Measurements from ENCODE around the gene OSBPL2. TPM values are rescaled to one million over a fixed set of nuclear protein-coding genes. Genes with fewer than 3 reads are reported as not detected.

OSBPL2 gene
- total RNA-seq, 2 experiments from 2014 or later: 27.1 TPM

DNA sequence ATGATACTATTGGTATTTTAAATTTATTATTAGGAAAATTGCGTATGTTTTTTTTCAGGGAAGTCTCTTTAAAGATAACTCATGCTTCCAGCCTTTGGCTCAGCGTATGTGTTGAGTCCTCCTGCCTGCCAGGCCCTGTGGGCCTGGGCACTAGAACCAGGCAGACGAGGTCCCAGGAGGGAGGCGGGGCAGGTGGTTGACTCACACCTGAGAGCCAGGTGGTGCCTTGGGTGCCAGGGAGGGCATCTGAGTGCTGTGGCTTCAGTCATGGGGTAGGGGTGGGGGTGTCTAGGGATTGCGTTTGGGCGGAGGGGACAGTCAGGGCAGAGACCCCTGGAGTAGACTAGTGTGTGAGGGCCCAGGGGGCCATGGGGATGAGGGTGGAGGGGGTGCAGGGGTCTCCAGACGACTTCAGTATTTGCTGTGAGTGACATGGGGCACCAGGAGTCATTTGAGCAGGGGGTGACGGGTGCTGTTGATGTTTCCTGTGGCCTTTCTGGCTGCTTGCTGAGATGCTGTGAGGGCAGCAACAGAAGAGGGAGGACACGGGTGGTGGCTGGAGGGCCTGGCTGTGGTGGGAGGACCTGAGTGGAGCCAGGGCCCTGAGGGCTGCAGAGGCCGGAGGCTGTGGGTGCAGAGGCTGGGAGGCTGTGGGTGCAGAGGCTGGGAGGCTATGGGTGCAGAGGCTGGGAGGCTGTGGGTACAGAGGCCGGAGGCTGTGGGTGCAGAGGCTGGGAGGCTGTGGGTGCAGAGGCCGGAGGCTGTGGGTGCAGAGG lies 49.6 kb downstream of the OSBPL2 start:
- Mint-ChIP-seq H3K36me3 (no peaks in the 10 kb centered on the region), H3K9me3 (ENCODE audit: low read depth) (no peaks in the 10 kb centered on the region), H3K27me3 (no peaks in the 10 kb centered on the region), H3K4me1 (peaks cover 5% of the 10 kb centered on the region), H3K4me3 (no peak overlapping the region), H3K27ac (no peak overlapping the region)
- ATAC-seq: no peak
- no peak for DNase-seq
- CTCF ChIA-PET: no interaction called here

- Mint-ChIP-seq H3K27ac (no peak overlapping the region), H3K4me3 (no peak overlapping the region), H3K4me1 (peaks cover 5% of the 10 kb centered on the region), H3K36me3 (no peaks in the 10 kb centered on the region), H3K27me3 (no peaks in the 10 kb centered on the region), H3K9me3 (ENCODE audit: low read depth) (no peaks in the 10 kb centered on the region)
- ATAC-seq: no peak
- CTCF ChIA-PET: no interaction called here
- no peak for DNase-seq
These were observed 50.3 kb downstream of the OSBPL2 start for GRCh38 chr20:62288535-62289105.

GRCh38 chr20:62289131-62289530 lies 50.8 kb downstream of the OSBPL2 start:
- Mint-ChIP-seq H3K36me3 (no peaks in the 10 kb centered on the region), H3K4me1 (peaks cover 5% of the 10 kb centered on the region), H3K4me3 (no peak overlapping the region), H3K27ac (no peak overlapping the region), H3K9me3 (ENCODE audit: low read depth) (no peaks in the 10 kb centered on the region), H3K27me3 (no peaks in the 10 kb centered on the region)
- CTCF ChIA-PET: no interaction called here
- ATAC-seq: no peak
- no peak for DNase-seq

DNA sequence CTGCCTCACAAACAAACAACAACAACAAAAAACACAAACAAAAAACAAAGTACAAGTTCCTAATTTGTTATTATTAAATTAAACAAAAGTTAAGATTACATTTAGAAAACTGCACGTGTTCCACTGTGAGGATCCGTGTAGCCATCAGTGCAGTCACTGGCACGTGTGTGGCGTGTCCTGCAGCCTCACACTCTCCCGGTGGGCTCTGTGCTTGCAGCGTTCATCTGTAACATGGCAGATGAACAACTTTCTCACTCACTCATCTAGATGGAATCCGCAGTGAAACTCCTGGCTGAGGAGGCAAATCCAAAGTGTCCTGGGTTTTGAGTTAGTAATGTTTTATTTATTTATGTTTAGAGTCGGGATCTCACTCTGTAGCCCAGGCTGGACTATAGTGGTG lies 51.6 kb downstream of the OSBPL2 start:
- Mint-ChIP-seq H3K4me1 (peaks cover 5% of the 10 kb centered on the region), H3K4me3 (no peak overlapping the region), H3K27ac (no peak overlapping the region), H3K36me3 (no peaks in the 10 kb centered on the region), H3K9me3 (ENCODE audit: low read depth) (no peaks in the 10 kb centered on the region), H3K27me3 (no peaks in the 10 kb centered on the region)
- DNase-seq: no peak
- ATAC-seq: no peak
- CTCF ChIA-PET: no interaction called here

- Mint-ChIP-seq H3K36me3 (no peaks in the 10 kb centered on the region), H3K4me3 (no peak overlapping the region), H3K9me3 (ENCODE audit: low read depth) (no peaks in the 10 kb centered on the region), H3K27me3 (no peaks in the 10 kb centered on the region), H3K27ac (no peak overlapping the region), H3K4me1 (peaks cover 5% of the 10 kb centered on the region)
- no peak for DNase-seq
- ATAC-seq: no peak
- CTCF ChIA-PET: interaction anchor here (1.5 kb wide), 1 partner anchor 11 kb away, joined by 3 read pairs; the partner anchor contains the start of gene ADRM1
These were observed 53.1 kb downstream of the OSBPL2 start for GRCh38 chr20:62291251-62292066.

DNA sequence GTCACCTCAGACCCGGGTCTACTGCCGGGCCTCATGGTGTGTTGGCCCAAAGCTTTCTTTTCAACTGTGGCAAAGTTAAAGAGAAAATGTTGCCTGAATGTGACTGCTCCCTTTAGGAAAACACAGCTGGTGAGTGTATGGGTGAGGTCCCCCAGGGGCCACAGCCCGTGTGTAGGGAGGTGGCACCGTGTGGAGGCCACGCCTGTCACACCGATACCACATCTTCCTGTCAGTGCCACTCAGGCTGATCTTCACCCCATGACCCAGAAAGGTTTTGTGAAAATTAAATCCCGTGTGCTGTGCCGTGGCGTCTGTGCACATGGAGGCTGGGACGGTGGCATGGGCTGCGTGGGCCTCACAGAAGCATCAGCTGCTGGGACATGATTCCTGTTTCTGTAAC lies 53.8 kb downstream of the OSBPL2 start:
- H3K36me3 Mint-ChIP-seq: no peaks in the 10 kb centered on the region
- CTCF ChIA-PET: interaction anchor here (1.5 kb wide), 1 partner anchor 10 kb away, joined by 3 read pairs; the partner anchor contains the start of gene ADRM1
- ATAC-seq: peak; percentile 27
- H3K27me3 Mint-ChIP-seq: no peaks in the 10 kb centered on the region
- H3K4me3 Mint-ChIP-seq: no peak overlapping the region
- peaks cover 5% of the 10 kb centered on the region for H3K4me1 Mint-ChIP-seq
- no peaks in the 10 kb centered on the region for H3K9me3 Mint-ChIP-seq (ENCODE audit: low read depth)
- no peak overlapping the region for H3K27ac Mint-ChIP-seq
- no peak for DNase-seq

GRCh38 chr20:62293111-62293784 lies 54.9 kb downstream of the OSBPL2 start:
- Mint-ChIP-seq H3K27ac (no peak overlapping the region), H3K36me3 (no peaks in the 10 kb centered on the region), H3K9me3 (ENCODE audit: low read depth) (no peaks in the 10 kb centered on the region), H3K4me3 (no peak overlapping the region), H3K27me3 (no peaks in the 10 kb centered on the region), H3K4me1 (peaks cover 5% of the 10 kb centered on the region)
- DNase-seq (no peak), ATAC-seq (no peak)
- CTCF ChIA-PET: no interaction called here

GRCh38 chr20:62293946-62294345 lies 55.6 kb downstream of the OSBPL2 start:
- CTCF ChIA-PET: no interaction called here
- Mint-ChIP-seq H3K27me3 (no peaks in the 10 kb centered on the region), H3K9me3 (ENCODE audit: low read depth) (no peaks in the 10 kb centered on the region), H3K4me3 (no peak overlapping the region), H3K27ac (no peak overlapping the region), H3K4me1 (peaks cover 5% of the 10 kb centered on the region), H3K36me3 (no peaks in the 10 kb centered on the region)
- no peak for ATAC-seq
- no peak for DNase-seq

- Mint-ChIP-seq H3K27ac (no peak overlapping the region), H3K36me3 (no peaks in the 10 kb centered on the region), H3K9me3 (ENCODE audit: low read depth) (no peaks in the 10 kb centered on the region), H3K27me3 (no peaks in the 10 kb centered on the region), H3K4me1 (peaks cover 5% of the 10 kb centered on the region), H3K4me3 (no peak overlapping the region)
- CTCF ChIA-PET: interaction anchor here (0.7 kb wide), 1 partner anchor 31 kb away, joined by 3 read pairs; no protein-coding TSS in a partner anchor
- no peak for DNase-seq
- ATAC-seq: no peak
These were observed 56.2 kb downstream of the OSBPL2 start for GRCh38 chr20:62294516-62294915.

DNA sequence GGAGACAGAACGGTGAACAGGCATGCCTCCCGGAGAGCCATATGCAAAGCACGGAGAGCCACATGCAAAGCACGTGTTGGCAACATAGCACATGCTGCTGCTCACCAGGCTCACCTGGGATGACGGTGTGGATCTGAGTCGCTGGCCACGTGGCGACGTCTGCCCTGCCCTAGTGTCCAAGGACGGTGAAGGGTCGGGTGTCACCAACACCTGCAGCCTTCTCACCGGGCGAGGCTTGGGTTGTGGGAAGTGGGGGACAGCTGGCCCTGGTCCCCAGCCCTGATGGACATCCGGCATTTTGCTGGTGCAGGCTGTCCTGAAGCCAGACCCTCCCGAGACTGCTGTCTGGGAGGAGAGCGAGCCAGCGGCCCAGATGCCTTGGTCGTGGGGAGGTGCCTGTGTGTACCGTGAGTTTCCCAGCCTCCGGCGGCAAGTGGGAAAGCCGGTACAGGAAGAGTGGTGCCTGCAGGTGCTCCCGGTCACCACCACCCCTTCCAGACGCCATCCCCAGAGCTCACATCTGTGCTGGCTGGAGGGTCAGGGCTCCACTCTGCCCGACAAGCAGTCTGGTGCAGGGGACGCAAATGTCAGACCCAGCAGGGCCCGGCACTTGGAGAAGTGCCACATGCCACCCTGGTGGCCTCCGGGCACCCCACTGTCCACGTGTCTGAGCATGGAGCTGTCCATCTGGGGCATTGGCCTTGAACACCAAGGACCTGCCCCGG lies 58.6 kb downstream of the OSBPL2 start:
- no peaks in the 10 kb centered on the region for H3K27me3 Mint-ChIP-seq
- ATAC-seq (no peak), DNase-seq (no peak)
- H3K9me3 Mint-ChIP-seq (ENCODE audit: low read depth): no peaks in the 10 kb centered on the region
- H3K36me3 Mint-ChIP-seq: no peaks in the 10 kb centered on the region
- CTCF ChIA-PET: interaction anchor here (0.9 kb wide), 1 partner anchor 112 kb away, joined by 3 read pairs; no protein-coding TSS in a partner anchor
- peaks cover 10% of the 10 kb centered on the region for H3K4me1 Mint-ChIP-seq
- H3K27ac Mint-ChIP-seq: no peak overlapping the region
- no peak overlapping the region for H3K4me3 Mint-ChIP-seq

GRCh38 chr20:62297449-62298227 lies 59.3 kb downstream of the OSBPL2 start:
- DNase-seq: no peak
- peaks cover 8% of the 10 kb centered on the region for H3K4me1 Mint-ChIP-seq

DNA sequence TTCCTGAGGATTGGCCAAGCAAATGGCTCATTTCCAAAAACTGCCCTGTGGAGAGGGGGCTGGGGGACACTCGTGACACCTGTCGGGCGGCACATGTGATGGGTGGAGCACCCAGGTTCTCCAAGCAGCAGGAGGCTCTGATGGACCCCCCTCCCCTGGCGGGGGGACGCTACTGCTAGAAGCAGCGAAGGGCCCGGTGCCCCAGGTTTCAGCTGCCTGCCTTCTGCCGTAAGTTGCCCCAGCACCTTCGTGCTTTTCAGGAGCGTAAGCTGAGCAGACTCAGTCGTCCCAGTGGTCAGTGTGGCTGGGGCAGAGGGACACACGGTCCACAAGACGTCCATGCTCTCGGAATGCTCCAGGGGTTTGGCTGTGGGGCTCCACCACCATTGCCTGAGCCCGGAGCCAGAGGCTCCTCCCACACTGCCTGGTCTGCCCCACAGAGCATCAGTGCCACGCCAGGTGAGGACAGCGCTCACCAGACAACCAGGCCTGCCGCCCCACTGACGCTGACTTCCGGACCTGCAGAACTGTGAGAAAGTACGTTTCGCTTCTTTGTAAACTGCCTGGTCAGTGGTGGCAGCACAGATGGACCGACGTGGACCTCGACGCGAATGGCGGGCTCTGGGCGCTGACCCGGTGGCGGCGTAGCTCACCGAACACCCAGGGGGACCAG lies 60.4 kb downstream of the OSBPL2 start:
- no peak for ATAC-seq
- Mint-ChIP-seq H3K27ac (no peak overlapping the region), H3K4me1 (peaks cover 10% of the 10 kb centered on the region), H3K36me3 (peaks cover 2% of the 10 kb centered on the region), H3K27me3 (no peaks in the 10 kb centered on the region), H3K9me3 (ENCODE audit: low read depth) (no peaks in the 10 kb centered on the region), H3K4me3 (no peak overlapping the region)
- CTCF ChIA-PET: interaction anchor here (2.0 kb wide), 1 partner anchor 288 kb away, joined by 4 read pairs; no protein-coding TSS in a partner anchor
- DNase-seq: no peak

More at GRCh38 chr20:62297449-62298227, 59.3 kb downstream of the OSBPL2 start:
- Mint-ChIP-seq H3K36me3 (no peaks in the 10 kb centered on the region), H3K27me3 (no peaks in the 10 kb centered on the region), H3K9me3 (ENCODE audit: low read depth) (no peaks in the 10 kb centered on the region), H3K27ac (no peak overlapping the region), H3K4me3 (no peak overlapping the region)
- CTCF ChIA-PET: no interaction called here
- ATAC-seq: no peak
